Left hindlimb (tissue), 1 donor: ENCODE results near the gene RAB36.
"Not testable (repeated sequence)": the region's sequence is repeated elsewhere in the genome, so short reads cannot be mapped to it uniquely, and the experiment has no call there.

Experiments
- DNase-seq: peaks from one replicate; pipeline ENCODE4 v3.0.0-alpha.2; 2018

RAB36 gene

DNA sequence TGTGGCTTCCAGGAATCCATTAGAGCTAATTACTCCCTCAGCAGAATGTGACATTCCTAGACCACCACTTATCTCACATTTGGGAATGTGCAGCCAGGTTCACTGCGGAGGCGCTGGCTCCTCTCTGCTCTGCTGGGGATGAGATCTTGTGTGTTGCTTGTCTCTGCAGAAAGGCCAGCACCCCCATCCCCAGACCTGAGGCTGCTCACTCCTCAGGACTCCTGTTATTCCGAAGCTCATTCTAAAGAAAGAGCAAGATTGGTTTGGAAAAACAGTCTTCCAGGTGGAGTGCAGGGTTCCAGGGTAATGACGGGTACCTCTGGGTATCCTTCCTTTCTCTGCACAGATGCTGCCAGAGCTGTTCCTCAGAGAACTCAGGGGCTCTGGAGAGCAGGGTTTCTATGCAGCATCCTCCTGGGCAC, 24.3 kb upstream of the RAB36 start:
- no peak for DNase-seq

DNA sequence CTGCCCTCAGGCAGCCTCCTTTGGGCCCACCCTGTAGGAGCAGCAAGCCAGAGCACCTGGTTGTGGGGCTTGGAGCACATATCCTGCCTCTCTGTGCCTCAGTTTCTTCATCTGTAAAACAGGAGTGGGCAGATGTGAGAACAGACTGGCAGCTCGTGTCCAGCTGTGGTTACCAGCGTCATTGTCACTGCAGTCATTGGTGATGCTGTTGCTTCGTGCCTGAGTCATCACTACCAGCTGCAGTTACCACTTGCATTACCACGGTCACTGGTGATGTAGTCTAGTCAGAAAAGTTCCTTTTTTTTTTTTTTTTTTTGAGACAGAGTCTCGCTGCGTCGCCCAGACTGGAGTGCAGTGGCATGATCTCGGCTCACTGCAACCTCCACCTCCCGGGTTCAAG, 23.9 kb upstream of the RAB36 start:
- DNase-seq = no peak

DNA sequence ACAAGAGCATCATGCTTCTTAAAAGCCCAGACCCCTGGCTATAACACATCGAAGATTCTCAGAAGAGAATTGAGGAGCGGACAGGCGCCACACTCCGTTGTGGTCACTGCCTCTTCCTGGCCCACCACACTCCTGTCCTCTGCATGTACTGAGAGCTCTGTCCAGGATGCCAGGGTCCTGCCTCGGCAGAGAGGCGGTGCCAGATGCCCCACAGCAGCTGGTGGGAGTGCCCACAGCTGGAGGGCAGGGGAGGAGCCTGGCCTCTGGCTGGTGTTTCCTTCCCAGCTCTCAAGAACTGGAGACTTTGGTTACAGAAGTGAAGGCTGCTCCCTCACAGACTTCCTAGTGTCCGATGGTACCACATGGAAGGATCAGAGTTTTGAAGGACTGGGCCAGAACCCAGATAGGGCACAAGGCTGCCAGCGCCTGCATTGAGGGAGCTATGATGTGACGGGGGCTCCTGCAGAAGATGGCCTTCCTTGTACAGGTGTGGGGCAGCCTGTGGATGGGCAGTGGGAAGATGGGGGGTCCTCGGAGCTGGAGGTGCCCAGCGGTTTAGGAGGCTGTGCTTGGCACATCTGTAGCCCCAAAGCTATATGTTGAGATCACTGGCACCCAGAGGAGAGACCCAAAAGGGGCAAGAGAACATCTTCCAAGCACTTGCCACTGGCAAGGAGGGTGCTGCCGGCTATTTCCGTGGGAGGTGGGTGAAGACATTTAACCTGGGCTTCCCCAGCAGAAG, 22.9 kb upstream of the RAB36 start:
- DNase-seq = no peak

DNA sequence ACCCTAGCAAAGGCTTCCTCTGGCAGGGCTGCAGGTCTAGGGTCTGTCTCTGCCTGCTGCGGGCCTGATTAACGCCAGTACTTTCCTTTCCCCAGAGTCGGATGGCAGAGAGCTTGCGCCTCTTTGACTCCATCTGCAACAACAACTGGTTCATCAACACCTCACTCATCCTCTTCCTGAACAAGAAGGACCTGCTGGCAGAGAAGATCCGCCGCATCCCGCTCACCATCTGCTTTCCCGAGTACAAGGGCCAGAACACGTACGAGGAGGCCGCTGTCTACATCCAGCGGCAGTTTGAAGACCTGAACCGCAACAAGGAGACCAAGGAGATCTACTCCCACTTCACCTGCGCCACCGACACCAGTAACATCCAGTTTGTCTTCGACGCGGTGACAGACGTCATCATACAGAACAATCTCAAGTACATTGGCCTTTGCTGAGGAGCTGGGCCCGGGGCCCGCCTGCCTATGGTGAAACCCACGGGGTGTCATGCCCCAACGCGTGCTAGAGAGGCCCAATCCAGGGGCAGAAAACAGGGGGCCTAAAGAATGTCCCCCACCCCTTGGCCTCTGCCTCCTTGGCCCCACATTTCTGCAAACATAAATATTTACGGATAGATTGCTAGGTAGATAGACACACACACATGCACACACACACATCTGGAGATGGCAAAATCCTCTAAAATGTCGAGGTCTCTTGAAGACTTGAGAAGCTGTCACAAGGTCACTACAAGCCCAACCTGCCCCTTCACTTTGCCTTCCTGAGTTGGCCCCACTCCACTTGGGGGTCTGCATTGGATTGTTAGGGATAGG, 22.1 kb upstream of the RAB36 start:
- no peak for DNase-seq

DNA sequence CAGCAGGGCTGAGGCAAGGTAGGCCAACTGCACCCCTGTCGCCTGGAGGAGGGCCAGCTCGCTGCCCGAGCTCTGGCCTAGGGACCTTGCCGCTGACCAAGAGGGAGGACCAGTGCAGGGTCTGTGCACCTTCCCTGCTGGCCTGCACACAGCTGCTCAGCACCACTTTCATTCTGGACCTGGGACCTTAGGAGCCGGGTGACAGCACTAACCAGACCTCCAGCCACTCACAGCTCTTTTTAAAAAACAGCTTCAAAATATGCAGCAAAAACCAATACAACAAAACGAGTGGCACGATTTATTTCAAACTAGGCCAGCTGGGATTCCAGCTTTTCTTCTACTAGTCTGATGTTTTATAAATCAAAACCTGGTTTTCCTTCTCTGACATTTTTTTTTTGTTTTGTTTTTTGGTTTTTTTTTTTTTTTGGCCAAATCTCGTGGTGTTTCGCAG, 21.4 kb upstream of the RAB36 start:
- DNase-seq = no peak

DNA sequence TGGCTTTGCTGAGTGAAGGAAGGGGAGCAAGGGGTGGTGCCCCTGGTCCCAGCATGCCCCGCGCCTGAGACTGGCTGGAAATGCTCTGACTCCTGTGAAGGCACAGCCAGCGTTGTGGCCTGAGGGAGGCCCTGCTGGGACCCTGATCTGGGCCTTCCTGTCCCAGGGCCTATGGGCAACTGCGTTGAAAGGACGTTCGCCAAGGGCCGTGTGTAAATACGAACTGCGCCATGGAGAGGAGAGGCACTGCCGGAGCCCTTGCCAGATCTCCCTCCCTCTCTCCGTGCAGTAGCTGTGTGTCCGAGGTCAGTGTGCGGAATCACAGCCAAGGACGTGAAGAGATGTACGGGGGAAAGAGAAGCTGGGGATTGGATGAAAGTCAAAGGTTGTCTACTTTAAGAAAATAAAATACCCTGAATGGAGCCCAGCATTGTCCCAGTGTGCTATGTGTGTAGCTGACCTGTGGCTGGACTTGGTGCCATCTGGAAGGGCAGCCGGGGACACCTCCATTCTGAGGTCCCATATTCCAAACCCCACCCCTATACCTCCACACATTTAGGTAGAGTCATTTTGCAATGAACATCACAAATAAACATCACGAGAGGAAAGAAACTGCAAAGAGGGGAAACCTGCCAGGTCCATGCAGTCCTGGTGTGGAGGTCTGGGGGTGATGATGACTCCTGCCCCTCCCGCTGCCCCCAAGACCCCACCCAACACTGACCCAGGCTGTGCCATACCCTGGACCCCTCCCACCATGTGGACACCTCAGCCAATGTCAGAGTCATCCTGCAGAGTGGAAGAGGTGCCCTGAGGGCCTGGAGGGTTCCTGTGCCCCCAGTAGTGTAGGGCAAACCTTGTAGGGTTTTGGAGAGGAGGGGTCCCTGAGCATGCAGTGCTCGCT, 20.4 kb upstream of the RAB36 start:
- DNase-seq = no peak

DNA sequence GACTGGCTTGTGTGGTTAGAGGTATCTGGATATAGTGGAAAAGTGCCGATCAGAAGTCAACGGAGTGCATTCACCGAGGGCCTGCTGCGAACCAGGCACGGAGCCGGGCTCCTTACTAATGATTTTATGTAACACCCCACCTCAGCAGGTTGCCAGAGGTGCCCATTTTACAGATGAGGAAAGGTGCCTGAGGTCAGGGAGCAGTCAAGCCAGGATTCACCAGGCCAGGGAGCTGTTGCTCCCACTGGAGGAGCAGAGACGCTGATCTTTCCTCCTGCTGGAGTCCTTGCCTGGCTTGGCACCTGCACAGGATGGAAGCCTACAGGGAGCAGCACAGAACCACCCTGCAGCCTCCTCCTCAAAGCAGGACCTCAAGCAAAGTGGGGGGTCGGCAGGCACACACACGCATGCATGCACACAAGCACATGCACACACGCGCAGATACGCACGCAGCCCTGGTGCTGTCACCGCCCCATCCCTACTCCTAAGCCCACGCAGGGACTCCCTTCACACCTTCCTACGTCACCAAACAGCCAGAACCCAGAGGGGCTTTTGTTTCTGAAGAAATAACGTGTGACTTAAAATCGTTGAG, 19.7 kb upstream of the RAB36 start:
- DNase-seq = no peak

DNA sequence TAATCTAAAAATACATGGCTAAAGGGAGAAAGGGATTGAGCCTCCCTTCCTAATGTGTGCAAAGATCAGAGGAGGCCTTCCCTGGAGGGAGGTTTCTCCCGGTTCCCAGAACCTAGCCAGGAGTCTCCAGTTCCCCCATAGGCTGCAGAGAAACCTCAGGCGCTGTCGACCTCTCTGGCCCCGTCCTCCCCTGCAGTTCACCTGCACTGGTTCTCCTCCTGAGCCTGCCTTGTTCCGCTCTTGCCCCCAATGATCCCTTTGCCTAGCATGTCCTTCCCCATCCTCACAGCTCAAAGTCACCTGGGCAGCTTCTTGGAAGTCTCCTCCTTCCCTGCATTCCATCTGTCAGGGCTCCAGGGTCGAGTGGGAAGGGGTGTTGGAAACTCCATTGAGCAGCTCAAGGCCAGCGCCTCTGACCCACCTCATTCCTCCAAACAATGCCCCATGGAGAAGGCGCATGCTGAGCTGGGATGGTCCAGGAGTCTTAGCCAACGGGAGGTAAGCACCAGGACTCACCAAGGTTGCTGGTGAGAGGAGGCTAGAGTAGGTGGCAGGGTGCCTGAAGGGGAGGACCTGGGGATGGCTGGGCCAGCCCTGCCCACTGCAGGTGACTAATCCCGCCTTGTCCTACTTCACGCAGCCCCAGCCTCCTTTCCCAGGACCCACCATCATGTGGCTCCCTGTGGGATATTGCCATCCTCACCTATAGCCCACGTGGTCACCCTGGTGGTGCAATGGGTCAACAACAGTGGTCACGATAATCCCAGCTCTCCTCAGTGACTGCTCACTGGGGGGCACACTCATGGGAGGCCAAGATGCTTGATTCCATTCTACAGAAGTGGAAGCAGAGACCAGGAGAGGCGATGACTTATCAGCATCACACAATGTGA, 18.9 kb upstream of the RAB36 start:
- no peak for DNase-seq

DNA sequence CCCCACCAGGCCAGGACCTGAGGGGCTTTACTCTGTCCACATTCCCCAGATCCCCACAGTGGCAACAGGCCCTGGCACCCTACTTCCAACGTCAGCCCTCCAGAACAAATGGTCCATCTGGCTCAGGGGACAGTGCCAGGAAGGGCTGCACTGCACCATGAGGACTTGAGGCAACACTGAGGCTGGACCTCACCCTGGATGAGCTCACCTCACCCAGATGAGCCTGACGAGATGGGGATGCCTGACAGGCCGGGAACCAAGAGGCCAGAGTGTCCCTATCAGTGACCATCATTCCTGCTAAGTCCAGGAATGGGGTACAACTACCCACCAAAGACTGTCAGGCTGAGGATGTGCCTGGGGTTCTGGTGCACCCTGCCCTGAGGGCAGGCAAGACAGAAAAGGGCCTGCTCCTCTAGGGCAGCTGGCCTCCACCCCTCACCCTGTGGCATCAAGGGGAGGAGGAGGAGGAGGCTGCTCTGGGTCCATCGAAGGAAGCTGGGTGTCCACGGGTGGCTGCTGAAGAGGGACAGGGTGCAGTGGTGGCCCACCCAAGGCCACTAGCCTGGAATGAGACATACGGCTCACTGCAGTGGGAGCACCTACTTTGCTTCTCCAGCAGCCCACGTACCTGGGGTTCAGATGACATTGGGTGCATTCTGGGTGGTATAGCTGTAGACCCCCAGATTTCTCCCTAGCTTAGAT, 18.1 kb upstream of the RAB36 start:
- no peak for DNase-seq

DNA sequence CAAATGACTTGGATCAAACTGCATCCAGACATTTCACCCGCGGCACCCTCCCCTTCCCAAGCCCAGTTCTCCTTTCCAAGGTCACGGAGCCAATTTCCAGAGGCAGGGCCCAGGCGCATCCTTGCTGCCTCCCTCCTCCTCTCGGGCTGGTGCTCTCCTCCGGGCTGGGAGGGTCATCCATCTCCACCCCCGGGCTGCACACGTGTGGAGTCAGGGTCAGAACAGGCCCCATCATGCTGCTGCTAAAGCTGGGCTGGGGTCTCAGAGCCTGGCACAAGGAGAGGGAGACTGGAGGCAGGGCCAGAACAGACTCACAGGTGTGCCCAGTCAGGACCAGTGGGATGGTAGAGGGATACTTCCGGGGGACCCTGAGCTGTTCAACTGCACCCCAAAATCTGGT, 17.5 kb upstream of the RAB36 start:
- DNase-seq = no peak

DNA sequence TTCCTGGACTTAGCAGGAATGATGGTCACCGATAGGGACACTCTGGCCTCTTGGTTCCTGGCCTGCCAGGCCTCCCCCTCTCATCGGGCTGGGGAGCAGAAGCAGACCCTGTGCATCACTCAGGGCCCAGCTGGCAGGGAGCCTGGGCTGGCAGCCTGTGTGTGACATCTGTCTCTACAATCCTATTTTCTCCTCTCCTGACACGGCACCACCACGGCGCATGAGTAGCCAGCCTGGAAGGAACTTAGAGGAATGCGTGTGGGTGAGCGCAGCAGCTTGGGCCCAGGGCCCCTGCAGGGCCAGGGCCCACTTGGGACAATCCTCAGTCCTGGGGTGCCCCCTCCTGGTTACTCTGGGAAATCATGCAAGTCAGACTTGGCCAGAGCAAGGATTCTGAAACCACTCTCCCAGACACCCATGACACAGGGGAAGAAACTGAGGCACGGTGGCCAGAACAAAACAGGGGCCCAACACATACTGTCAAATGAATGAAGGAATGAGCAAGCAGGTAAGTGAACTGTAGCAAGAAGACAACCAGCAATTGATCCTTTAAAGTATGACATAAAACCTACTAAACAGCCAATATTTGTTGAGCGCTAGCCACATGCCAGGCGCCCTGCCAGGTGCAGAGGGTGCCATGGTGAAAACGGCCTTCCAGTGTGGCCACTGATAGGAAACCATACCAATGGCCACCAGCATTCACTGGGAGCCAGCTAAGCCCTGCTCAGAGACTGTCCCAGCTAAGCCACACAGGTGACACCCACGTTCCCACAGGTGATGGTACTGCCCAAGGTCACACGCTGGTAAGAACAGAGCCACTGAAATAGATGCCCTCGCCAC, 16.8 kb upstream of the RAB36 start:
- DNase-seq = peak; percentile 83

DNA sequence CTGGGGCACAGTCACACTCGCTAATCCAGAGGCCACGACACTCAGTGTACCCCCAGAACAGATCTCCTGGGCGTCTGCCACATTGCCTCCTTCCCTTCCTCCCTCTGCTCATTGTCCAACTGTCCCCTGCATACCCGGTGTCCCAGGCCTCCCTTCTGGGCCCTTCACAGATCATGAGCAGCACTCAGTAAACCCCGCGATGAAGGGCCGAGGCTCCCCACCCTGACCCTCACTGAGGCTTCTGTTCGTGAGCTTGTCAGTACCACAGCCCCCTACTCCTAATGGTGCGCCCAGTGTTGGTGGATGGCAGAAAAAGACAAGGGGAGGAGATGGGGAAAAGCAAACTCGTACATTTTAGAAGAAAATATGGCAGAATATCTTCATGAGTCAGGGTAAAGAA, 16.1 kb upstream of the RAB36 start:
- no peak for DNase-seq

DNA sequence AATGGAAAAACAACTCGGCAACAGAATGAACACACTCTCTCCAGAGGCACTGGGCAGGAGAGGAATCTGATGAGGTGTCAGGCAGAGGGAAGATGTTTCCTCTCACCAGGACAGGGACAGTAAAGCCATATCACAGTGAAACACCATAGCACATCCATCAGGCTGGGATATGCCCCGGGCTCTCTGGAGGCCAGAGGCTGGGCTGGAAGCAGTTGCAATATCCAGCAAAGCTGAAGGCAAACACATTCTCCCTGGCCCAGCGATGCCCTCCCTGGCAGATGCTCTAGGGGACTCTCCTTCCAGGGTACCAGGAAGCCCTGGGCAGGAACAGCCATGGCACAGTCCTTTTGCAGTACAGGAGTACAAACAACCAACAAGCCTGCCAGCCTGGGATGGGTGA, 14.6 kb upstream of the RAB36 start:
- DNase-seq = no peak

DNA sequence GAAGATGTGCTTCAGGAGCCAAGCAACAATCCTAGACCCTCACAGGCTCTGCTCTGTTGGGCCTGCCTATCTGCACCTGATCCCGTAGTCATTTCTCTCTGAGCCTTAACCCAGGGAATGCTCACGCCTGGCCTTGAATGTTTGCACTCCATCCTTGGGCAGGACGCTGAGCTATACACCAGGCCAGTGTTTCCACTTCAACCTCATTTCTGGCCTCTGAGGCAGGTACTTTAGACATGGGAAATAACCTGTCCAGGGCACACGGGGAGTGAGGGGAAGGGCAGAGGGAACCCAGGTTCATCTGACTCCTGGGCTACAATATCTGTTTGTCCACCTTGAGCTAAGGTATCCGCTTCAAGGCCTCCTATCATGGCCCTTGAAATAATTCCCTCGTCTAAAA, 13.3 kb upstream of the RAB36 start:
- DNase-seq = no peak

DNA sequence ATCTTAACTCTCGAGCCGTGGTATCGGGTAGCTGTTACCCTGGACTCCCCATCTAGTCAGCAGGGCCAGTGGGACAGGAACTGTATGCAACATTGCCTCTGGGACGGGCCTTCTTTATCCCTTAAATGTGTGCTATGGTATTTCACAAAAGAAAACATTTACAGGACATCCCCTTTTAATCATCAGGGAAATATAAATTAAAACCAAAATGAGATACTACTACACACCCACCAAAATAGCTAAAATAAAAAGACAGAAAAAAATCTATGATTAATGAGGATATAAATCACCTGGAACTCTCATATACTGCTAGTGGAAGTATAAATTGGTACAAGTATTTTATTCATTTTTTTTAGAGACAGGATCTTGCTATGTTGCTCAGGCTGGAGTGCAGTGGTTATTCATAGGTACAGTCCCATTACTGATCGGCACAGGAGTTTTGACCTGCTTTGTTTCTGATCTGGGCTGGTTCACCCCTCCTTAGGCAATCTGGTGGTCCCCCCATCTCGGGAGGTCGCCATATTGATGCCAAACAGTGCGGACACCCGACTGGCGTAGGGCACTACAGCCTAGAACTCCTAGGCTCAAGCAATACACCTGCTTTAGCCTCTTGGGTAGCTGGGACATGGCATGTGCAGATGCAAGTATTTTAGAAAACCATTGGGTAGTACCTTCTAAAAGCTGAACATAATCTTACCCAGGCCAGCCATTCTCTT, 12.7 kb upstream of the RAB36 start:
- no peak for DNase-seq

DNA sequence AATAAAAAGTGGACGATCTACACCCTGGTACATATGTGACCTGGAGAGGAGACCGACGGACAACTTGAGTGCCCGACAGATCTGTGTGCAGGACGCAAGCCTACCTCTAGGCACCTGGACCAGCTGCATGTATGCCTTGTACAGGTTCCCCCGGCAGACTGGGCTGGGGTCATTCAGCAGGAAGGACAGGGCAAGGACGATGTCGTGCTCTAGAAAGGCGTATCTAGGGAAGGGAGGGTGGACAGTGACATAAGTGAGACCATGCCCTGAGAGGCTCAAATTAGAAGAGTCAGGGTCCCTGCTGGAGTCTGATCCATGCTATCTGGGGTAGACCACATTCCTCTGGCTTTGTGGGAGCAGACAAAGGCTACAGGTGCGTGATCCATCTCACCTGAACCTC, 11.4 kb upstream of the RAB36 start:
- no peak for DNase-seq

DNA sequence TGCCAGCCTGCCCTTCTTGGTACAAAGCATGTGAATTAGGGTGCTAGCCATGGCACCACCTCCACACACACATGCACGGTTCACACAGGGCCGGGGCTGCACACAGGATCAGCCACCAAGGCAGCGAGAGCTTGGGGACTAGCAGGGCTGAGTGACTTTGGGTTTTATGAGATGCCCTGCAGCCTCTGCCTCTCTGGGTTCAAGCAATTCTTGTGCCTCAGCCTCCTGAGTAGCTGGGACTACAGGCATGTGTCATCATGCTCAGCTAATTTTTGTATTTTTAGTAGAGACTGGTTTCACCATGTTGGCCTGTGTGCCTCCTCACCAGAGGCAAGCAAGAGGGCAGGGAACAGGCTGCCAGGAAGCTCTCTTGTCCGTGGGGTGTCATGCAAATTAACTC, 8.3 kb upstream of the RAB36 start:
- not testable (repeated sequence) for DNase-seq

DNA sequence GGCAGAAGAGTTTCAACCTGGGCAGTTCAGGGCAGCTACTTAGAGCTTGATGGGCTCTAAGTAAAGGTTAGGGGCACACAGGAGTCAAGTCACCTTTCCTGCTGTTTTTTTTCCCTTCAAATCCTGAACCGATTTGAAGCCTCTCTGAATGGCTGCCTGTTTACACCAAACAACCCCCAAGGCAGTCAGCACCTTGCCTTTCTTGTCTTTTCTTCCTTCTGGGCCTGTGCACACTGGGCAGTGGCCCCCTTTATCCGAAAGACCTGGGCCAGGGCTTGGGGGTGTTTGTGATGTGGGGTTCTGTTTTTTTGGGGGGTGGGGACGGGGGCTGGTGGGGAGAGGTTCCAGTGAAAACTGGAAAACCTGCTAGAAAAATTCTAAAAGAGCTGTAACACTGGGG, 7.8 kb upstream of the RAB36 start:
- no peak for DNase-seq

DNA sequence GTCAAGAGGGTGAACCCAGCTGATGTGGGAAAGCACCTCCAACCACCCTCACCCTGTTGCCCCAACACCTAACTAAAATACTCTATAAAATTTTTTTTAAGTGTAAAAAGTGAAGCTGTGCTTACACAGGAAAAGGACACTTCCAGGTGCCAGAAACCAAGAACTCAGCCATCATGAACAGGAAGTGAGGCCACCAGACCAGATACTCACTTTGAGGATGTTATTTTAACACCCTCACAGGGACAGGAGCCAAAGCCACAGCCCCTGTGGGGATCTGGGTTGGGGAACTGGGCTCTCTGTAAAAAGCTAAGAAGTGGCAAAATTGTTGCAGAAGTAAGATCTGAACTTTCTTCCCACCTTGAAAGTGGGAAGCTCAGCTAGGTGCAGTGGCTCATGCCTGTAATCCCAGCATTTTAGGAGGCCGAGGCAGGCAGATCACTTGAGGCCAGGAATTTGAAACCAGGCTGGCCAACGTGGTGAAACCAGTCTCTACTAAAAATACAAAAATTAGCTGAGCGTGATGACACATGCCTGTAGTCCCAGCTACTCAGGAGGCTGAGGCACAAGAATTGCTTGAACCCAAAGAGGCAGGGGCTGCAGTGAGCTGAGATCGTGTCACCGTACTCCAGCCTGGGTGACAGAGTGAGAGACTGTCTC, 7.2 kb upstream of the RAB36 start:
- no peak for DNase-seq
